Measurements from ENCODE around the gene ESR2. TPM values are rescaled to one million over a fixed set of nuclear protein-coding genes. Genes with fewer than 3 reads are reported as not detected.

ESR2 gene
- total and polyA plus RNA-seq, 4 experiments from 2014 or later = 0.12 to 0.59 TPM; not detected in 2

GRCh38 chr14:64272019-64272418, 22.2 kb downstream of the ESR2 start:
- no peak overlapping the region for H3K27ac Mint-ChIP-seq
- CTCF ChIA-PET (ENCODE audit: partially characterized antibody) = interaction anchor here (2.2 kb wide), 1 partner anchor 32 kb away, joined by 7 read pairs; no protein-coding TSS in a partner anchor
- no peaks in the 10 kb centered on the region for H3K36me3 ChIP-seq (ENCODE audit: insufficient read depth, low read length)

GRCh38 chr14:64266239-64266638, 27.9 kb downstream of the ESR2 start:
- H3K4me3 Mint-ChIP-seq = peak overlapping the region in 5 of 8 donors; percentile 2 to 64 (median 16)
- H3K27ac Mint-ChIP-seq = peak overlapping the region in 2 of 7 donors; percentile 13 to 28
- Histone ChIP-seq H3K9me3 (ENCODE audit: control insufficient read depth in 1 of 2, low read length in 2 of 2) (no peaks in the 10 kb centered on the region), H3K36me3 (ENCODE audit: insufficient read depth, low read length) (no peaks in the 10 kb centered on the region), H3K4me3 (ENCODE audit: low read length in 2 of 2) (no peak overlapping the region), H3K27me3 (ENCODE audit: insufficient read depth, low read length) (no peaks in the 10 kb centered on the region), H3K27ac (ENCODE audit: low read depth, low read length) (no peak overlapping the region), H3K4me1 (ENCODE audit: insufficient read depth, low read length) (peaks cover 10% of the 10 kb centered on the region)
- ChIA-PET CTCF (ENCODE audit: partially characterized antibody) (interaction anchor here (2.2 kb wide), 1 partner anchor 38 kb away, joined by 9 read pairs; no protein-coding TSS in a partner anchor), POLR2A (ENCODE audit: partially characterized antibody) (no interaction called here)
- H3K9me3 Mint-ChIP-seq = peaks cover 0 to 4% (median 0%) of the 10 kb centered on the region in 8 donors
- intact Hi-C loops (cut with micrococcal nuclease) = no loop called here
- peaks cover 14 to 28% (median 15%) of the 10 kb centered on the region in 4 donors for H3K4me1 Mint-ChIP-seq
- H3K27me3 Mint-ChIP-seq = no peaks in the 10 kb centered on the region
- DNase-seq = no peak
- H3K36me3 Mint-ChIP-seq = no peaks in the 10 kb centered on the region

More at GRCh38 chr14:64272019-64272418, 22.2 kb downstream of the ESR2 start:
- H3K27me3 Mint-ChIP-seq = no peaks in the 10 kb centered on the region
- H3K9me3 Mint-ChIP-seq = peaks cover 0 to 14% (median 2%) of the 10 kb centered on the region in 8 donors
- intact Hi-C loops (cut with micrococcal nuclease) = no loop called here
- POLR2A ChIA-PET (ENCODE audit: partially characterized antibody) = no interaction called here
- H3K36me3 Mint-ChIP-seq = no peaks in the 10 kb centered on the region
- no peak overlapping the region for H3K4me3 ChIP-seq (ENCODE audit: low read length in 2 of 2)
- H3K4me1 Mint-ChIP-seq = peaks cover 5 to 13% (median 6%) of the 10 kb centered on the region in 4 donors
- no peak for DNase-seq
- no peaks in the 10 kb centered on the region for H3K27me3 ChIP-seq (ENCODE audit: insufficient read depth, low read length)
- no peak overlapping the region for H3K4me3 Mint-ChIP-seq
- H3K4me1 ChIP-seq (ENCODE audit: insufficient read depth, low read length) = no peaks in the 10 kb centered on the region
- H3K9me3 ChIP-seq (ENCODE audit: control insufficient read depth in 1 of 2, low read length in 2 of 2) = no peaks in the 10 kb centered on the region
- no peak overlapping the region for H3K27ac ChIP-seq (ENCODE audit: low read depth, low read length)

GRCh38 chr14:64265222-64265621, 28.9 kb downstream of the ESR2 start:
- POLR2A ChIA-PET (ENCODE audit: partially characterized antibody) = no interaction called here
- Mint-ChIP-seq H3K36me3 (no peaks in the 10 kb centered on the region), H3K4me1 (peaks cover 14 to 28% (median 15%) of the 10 kb centered on the region in 4 donors)

GRCh38 chr14:64260418-64260817, 33.8 kb downstream of the ESR2 start:
- no peaks in the 10 kb centered on the region for H3K27me3 ChIP-seq (ENCODE audit: insufficient read depth, low read length)
- Mint-ChIP-seq H3K27me3 (no peaks in the 10 kb centered on the region), H3K4me1 (peaks cover 0 to under 1% (median 0%) of the 10 kb centered on the region in 4 donors), H3K27ac (no peak overlapping the region), H3K9me3 (no peaks in the 10 kb centered on the region), H3K36me3 (no peaks in the 10 kb centered on the region), H3K4me3 (no peak overlapping the region)
- intact Hi-C loops (cut with micrococcal nuclease) = no loop called here
- DNase-seq = no peak
- H3K4me1 ChIP-seq (ENCODE audit: insufficient read depth, low read length) = no peaks in the 10 kb centered on the region
- POLR2A ChIA-PET (ENCODE audit: partially characterized antibody) = no interaction called here
- no peaks in the 10 kb centered on the region for H3K36me3 ChIP-seq (ENCODE audit: insufficient read depth, low read length)
- no peaks in the 10 kb centered on the region for H3K9me3 ChIP-seq (ENCODE audit: control insufficient read depth in 1 of 2, low read length in 2 of 2)
- no peak overlapping the region for H3K27ac ChIP-seq (ENCODE audit: low read depth, low read length)
- CTCF ChIA-PET (ENCODE audit: partially characterized antibody) = interaction anchor here (1.6 kb wide), 1 partner anchor 490 kb away, joined by 3 read pairs; no protein-coding TSS in a partner anchor
- no peak overlapping the region for H3K4me3 ChIP-seq (ENCODE audit: low read length in 2 of 2)

More at GRCh38 chr14:64265222-64265621, 28.9 kb downstream of the ESR2 start:
- H3K27me3 ChIP-seq (ENCODE audit: insufficient read depth, low read length) = no peaks in the 10 kb centered on the region
- H3K4me3 Mint-ChIP-seq = no peak overlapping the region
- peaks cover 10% of the 10 kb centered on the region for H3K4me1 ChIP-seq (ENCODE audit: insufficient read depth, low read length)
- intact Hi-C loops (cut with micrococcal nuclease) = no loop called here
- H3K9me3 Mint-ChIP-seq = peaks cover 0 to 4% (median 0%) of the 10 kb centered on the region in 8 donors
- DNase-seq = no peak
- CTCF ChIA-PET (ENCODE audit: partially characterized antibody) = interaction anchor here (2.2 kb wide), 1 partner anchor 39 kb away, joined by 9 read pairs; no protein-coding TSS in a partner anchor
- H3K9me3 ChIP-seq (ENCODE audit: control insufficient read depth in 1 of 2, low read length in 2 of 2) = no peaks in the 10 kb centered on the region
- H3K4me3 ChIP-seq (ENCODE audit: low read length in 2 of 2) = no peak overlapping the region
- no peaks in the 10 kb centered on the region for H3K27me3 Mint-ChIP-seq
- no peaks in the 10 kb centered on the region for H3K36me3 ChIP-seq (ENCODE audit: insufficient read depth, low read length)
- H3K27ac ChIP-seq (ENCODE audit: low read depth, low read length) = no peak overlapping the region
- no peak overlapping the region for H3K27ac Mint-ChIP-seq

- Histone ChIP-seq H3K4me1 (ENCODE audit: insufficient read depth, low read length) (no peaks in the 10 kb centered on the region), H3K27ac (ENCODE audit: low read depth, low read length) (no peak overlapping the region), H3K4me3 (ENCODE audit: low read length in 2 of 2) (no peak overlapping the region), H3K36me3 (ENCODE audit: insufficient read depth, low read length) (no peaks in the 10 kb centered on the region), H3K27me3 (ENCODE audit: insufficient read depth, low read length) (no peaks in the 10 kb centered on the region), H3K9me3 (ENCODE audit: control insufficient read depth in 1 of 2, low read length in 2 of 2) (no peaks in the 10 kb centered on the region)
- Mint-ChIP-seq H3K9me3 (no peaks in the 10 kb centered on the region), H3K27ac (no peak overlapping the region), H3K4me1 (no peaks in the 10 kb centered on the region), H3K36me3 (no peaks in the 10 kb centered on the region), H3K27me3 (no peaks in the 10 kb centered on the region), H3K4me3 (no peak overlapping the region)
- no peak for DNase-seq
- POLR2A ChIA-PET (ENCODE audit: partially characterized antibody) = no interaction called here
- intact Hi-C loops (cut with micrococcal nuclease) = no loop called here
- CTCF ChIA-PET (ENCODE audit: partially characterized antibody) = no interaction called here
These were observed 38.4 kb downstream of the ESR2 start for GRCh38 chr14:64255756-64256155.

GRCh38 chr14:64253672-64254071, 40.5 kb downstream of the ESR2 start:
- no peaks in the 10 kb centered on the region for H3K9me3 Mint-ChIP-seq
- Histone ChIP-seq H3K4me3 (ENCODE audit: low read length in 2 of 2) (no peak overlapping the region), H3K27ac (ENCODE audit: low read depth, low read length) (no peak overlapping the region), H3K9me3 (ENCODE audit: control insufficient read depth in 1 of 2, low read length in 2 of 2) (no peaks in the 10 kb centered on the region), H3K36me3 (ENCODE audit: insufficient read depth, low read length) (no peaks in the 10 kb centered on the region), H3K4me1 (ENCODE audit: insufficient read depth, low read length) (no peaks in the 10 kb centered on the region), H3K27me3 (ENCODE audit: insufficient read depth, low read length) (no peaks in the 10 kb centered on the region)
- H3K4me1 Mint-ChIP-seq = peaks cover 0 to under 1% (median 0%) of the 10 kb centered on the region in 4 donors
- DNase-seq = no peak
- H3K36me3 Mint-ChIP-seq = no peaks in the 10 kb centered on the region
- H3K27ac Mint-ChIP-seq = no peak overlapping the region
- intact Hi-C loops (cut with micrococcal nuclease) = no loop called here
- H3K27me3 Mint-ChIP-seq = peaks cover 1 to 4% of the 10 kb centered on the region in 2 donors
- ChIA-PET CTCF (ENCODE audit: partially characterized antibody) (no interaction called here), POLR2A (ENCODE audit: partially characterized antibody) (no interaction called here)
- H3K4me3 Mint-ChIP-seq = no peak overlapping the region

GRCh38 chr14:64249363-64249762, 44.8 kb downstream of the ESR2 start:
- no peak for DNase-seq
- H3K27ac ChIP-seq (ENCODE audit: low read depth, low read length) = no peak overlapping the region
- no peaks in the 10 kb centered on the region for H3K36me3 Mint-ChIP-seq
- ChIA-PET CTCF (ENCODE audit: partially characterized antibody) (no interaction called here), POLR2A (ENCODE audit: partially characterized antibody) (no interaction called here)
- no peaks in the 10 kb centered on the region for H3K36me3 ChIP-seq (ENCODE audit: insufficient read depth, low read length)
- intact Hi-C loops (cut with micrococcal nuclease) = no loop called here
- no peak overlapping the region for H3K4me3 Mint-ChIP-seq
- no peak overlapping the region for H3K27ac Mint-ChIP-seq
- peaks cover 0 to 1% (median 0%) of the 10 kb centered on the region in 4 donors for H3K4me1 Mint-ChIP-seq
- no peak overlapping the region for H3K4me3 ChIP-seq (ENCODE audit: low read length in 2 of 2)
- H3K4me1 ChIP-seq (ENCODE audit: insufficient read depth, low read length) = no peaks in the 10 kb centered on the region
- peaks cover 6 to 11% of the 10 kb centered on the region in 2 donors for H3K27me3 Mint-ChIP-seq
- no peaks in the 10 kb centered on the region for H3K27me3 ChIP-seq (ENCODE audit: insufficient read depth, low read length)
- no peaks in the 10 kb centered on the region for H3K9me3 ChIP-seq (ENCODE audit: control insufficient read depth in 1 of 2, low read length in 2 of 2)
- no peaks in the 10 kb centered on the region for H3K9me3 Mint-ChIP-seq
